Measurements from ENCODE around the gene TTL.
"Not testable (repeated sequence)": the region's sequence is repeated elsewhere in the genome, so short reads cannot be mapped to it uniquely, and the experiment has no call there.

Gene TTL

GRCh38 chr2:112520234-112520783, 38.4 kb downstream of the TTL start:
- H3K4me3 ChIP-seq (ENCODE audit: low read length): no peak overlapping the region
- H3K36me3 ChIP-seq (ENCODE audit: control insufficient read depth, insufficient read depth, low read length): peaks cover 9% of the 10 kb centered on the region; the same call in 1 of the 2 replicates
- no peaks in the 10 kb centered on the region for H3K4me1 ChIP-seq (ENCODE audit: control insufficient read depth, insufficient read depth, low read length)
- no peaks in the 10 kb centered on the region for H3K9me3 ChIP-seq (ENCODE audit: control insufficient read depth, insufficient read depth, low read length)
- H3K27ac ChIP-seq (ENCODE audit: low read length): no peak overlapping the region
- no CpG with 5 or more reads among the region's 7 CpGs for WGBS (ENCODE audit: insufficient coverage, insufficient read length)
- DNase-seq (ENCODE audit: low read depth, low spot score): no peak
- no peaks in the 10 kb centered on the region for H3K27me3 ChIP-seq (ENCODE audit: control insufficient read depth, insufficient read depth, low read length)

DNA sequence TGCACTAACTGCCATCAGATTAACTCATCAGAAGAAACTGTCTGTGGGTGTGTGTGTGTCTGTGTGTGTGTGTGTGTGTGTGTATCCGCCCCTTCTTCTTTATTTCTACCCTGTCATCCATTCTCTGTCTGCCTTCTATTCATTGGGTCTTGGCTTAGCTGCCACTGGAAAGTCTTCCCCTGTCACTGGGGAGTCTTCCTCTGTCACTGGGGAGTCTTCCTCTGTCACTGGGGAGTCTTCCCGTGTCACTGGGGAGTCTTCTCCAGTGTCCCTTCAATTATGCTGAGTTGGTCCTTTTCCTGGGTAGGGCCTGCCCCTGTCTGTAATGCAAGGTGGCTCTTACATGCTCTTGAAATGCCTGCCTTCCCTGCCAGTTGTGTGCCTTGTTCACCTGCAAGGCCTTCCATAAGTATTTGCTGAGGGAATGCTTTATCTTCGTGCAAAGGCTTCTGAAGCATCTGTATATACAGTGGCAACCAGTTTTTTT, 41.4 kb downstream of the TTL start:
- no CpG with 5 or more reads among the region's 3 CpGs for WGBS (ENCODE audit: insufficient coverage, insufficient read length)

GRCh38 chr2:112524276-112524675, 42.3 kb downstream of the TTL start:
- H3K27me3 ChIP-seq (ENCODE audit: control insufficient read depth, insufficient read depth, low read length); H3K4me3 ChIP-seq (ENCODE audit: low read length); H3K4me1 ChIP-seq (ENCODE audit: control insufficient read depth, insufficient read depth, low read length); H3K9me3 ChIP-seq (ENCODE audit: control insufficient read depth, insufficient read depth, low read length); DNase-seq (ENCODE audit: low read depth, low spot score); H3K27ac ChIP-seq (ENCODE audit: low read length): not testable (repeated sequence)
- WGBS (ENCODE audit: insufficient coverage, insufficient read length): no CpG with 5 or more reads among the region's 3 CpGs
- H3K36me3 ChIP-seq (ENCODE audit: control insufficient read depth, insufficient read depth, low read length): peaks cover 13% of the 10 kb centered on the region; the same call in 1 of the 2 replicates

More for the DNA sequence above, 41.4 kb downstream of the TTL start:
- DNase-seq (ENCODE audit: low read depth, low spot score): no peak
- no peaks in the 10 kb centered on the region for H3K27me3 ChIP-seq (ENCODE audit: control insufficient read depth, insufficient read depth, low read length)
- H3K36me3 ChIP-seq (ENCODE audit: control insufficient read depth, insufficient read depth, low read length): peaks cover 9% of the 10 kb centered on the region; the same call in 1 of the 2 replicates
- no peaks in the 10 kb centered on the region for H3K4me1 ChIP-seq (ENCODE audit: control insufficient read depth, insufficient read depth, low read length)
- H3K27ac ChIP-seq (ENCODE audit: low read length): no peak overlapping the region
- no peak overlapping the region for H3K4me3 ChIP-seq (ENCODE audit: low read length)
- H3K9me3 ChIP-seq (ENCODE audit: control insufficient read depth, insufficient read depth, low read length): no peaks in the 10 kb centered on the region

DNA sequence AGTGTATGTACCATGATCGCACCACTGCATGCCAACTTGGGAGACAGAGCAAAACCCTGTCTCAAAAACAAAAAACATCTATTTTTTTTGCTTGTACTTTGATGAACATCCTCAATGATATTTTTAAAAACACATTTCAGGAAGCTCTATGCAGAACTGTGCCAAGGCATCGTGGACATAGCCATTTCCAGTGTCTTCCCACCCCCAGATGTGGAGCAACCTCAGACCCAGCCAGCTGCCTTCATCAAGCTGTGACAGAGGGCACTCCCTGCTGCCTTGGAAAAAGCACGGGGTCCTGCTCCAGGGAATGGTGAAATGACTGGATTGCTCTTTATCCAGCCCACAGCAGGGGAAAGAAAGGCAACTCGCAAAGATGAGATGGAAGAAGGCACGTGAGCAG, 46.6 kb downstream of the TTL start:
- WGBS (ENCODE audit: insufficient coverage, insufficient read length): no CpG with 5 or more reads among the region's 5 CpGs
- Histone ChIP-seq H3K27ac (ENCODE audit: low read length) (no peak overlapping the region), H3K4me3 (ENCODE audit: low read length) (no peak overlapping the region), H3K4me1 (ENCODE audit: control insufficient read depth, insufficient read depth, low read length) (no peaks in the 10 kb centered on the region), H3K27me3 (ENCODE audit: control insufficient read depth, insufficient read depth, low read length) (no peaks in the 10 kb centered on the region), H3K9me3 (ENCODE audit: control insufficient read depth, insufficient read depth, low read length) (no peaks in the 10 kb centered on the region), H3K36me3 (ENCODE audit: control insufficient read depth, insufficient read depth, low read length) (peaks cover 3% of the 10 kb centered on the region; the same call in 1 of the 2 replicates)
- no peak for DNase-seq (ENCODE audit: low read depth, low spot score)

GRCh38 chr2:112529757-112530156, 47.8 kb downstream of the TTL start:
- WGBS (ENCODE audit: insufficient coverage, insufficient read length): no CpG with 5 or more reads among the region's 4 CpGs
- H3K4me1 ChIP-seq (ENCODE audit: control insufficient read depth, insufficient read depth, low read length): no peaks in the 10 kb centered on the region
- H3K27ac ChIP-seq (ENCODE audit: low read length): no peak overlapping the region
- DNase-seq (ENCODE audit: low read depth, low spot score): no peak
- H3K27me3 ChIP-seq (ENCODE audit: control insufficient read depth, insufficient read depth, low read length): 0 out of 2 replicates have a peak, but pooled peaks cover 1% of the 10 kb centered on the region
- H3K4me3 ChIP-seq (ENCODE audit: low read length): no peak overlapping the region
- no peaks in the 10 kb centered on the region for H3K9me3 ChIP-seq (ENCODE audit: control insufficient read depth, insufficient read depth, low read length)
- peaks cover 3% of the 10 kb centered on the region; the same call in 1 of the 2 replicates for H3K36me3 ChIP-seq (ENCODE audit: control insufficient read depth, insufficient read depth, low read length)

GRCh38 chr2:112530728-112531127, 48.8 kb downstream of the TTL start:
- no peak overlapping the region for H3K27ac ChIP-seq (ENCODE audit: low read length)
- no CpG with 5 or more reads among the region's 4 CpGs for WGBS (ENCODE audit: insufficient coverage, insufficient read length)

GRCh38 chr2:112534826-112535225, 52.9 kb downstream of the TTL start:
- Histone ChIP-seq H3K4me3 (ENCODE audit: low read length) (no peak overlapping the region), H3K27ac (ENCODE audit: low read length) (no peak overlapping the region), H3K9me3 (ENCODE audit: control insufficient read depth, insufficient read depth, low read length) (no peaks in the 10 kb centered on the region), H3K36me3 (ENCODE audit: control insufficient read depth, insufficient read depth, low read length) (no peaks in the 10 kb centered on the region; the same call in 1 of the 2 replicates), H3K27me3 (ENCODE audit: control insufficient read depth, insufficient read depth, low read length) (0 out of 2 replicates have a peak, but pooled peaks cover 1% of the 10 kb centered on the region), H3K4me1 (ENCODE audit: control insufficient read depth, insufficient read depth, low read length) (no peaks in the 10 kb centered on the region)
- no peak for DNase-seq (ENCODE audit: low read depth, low spot score)
- WGBS (ENCODE audit: insufficient coverage, insufficient read length): no CpG with 5 or more reads among the region's 1 CpG

More at GRCh38 chr2:112530728-112531127, 48.8 kb downstream of the TTL start:
- DNase-seq (ENCODE audit: low read depth, low spot score): no peak
- Histone ChIP-seq H3K9me3 (ENCODE audit: control insufficient read depth, insufficient read depth, low read length) (no peaks in the 10 kb centered on the region), H3K27me3 (ENCODE audit: control insufficient read depth, insufficient read depth, low read length) (0 out of 2 replicates have a peak, but pooled peaks cover 1% of the 10 kb centered on the region), H3K4me1 (ENCODE audit: control insufficient read depth, insufficient read depth, low read length) (no peaks in the 10 kb centered on the region), H3K4me3 (ENCODE audit: low read length) (no peak overlapping the region), H3K36me3 (ENCODE audit: control insufficient read depth, insufficient read depth, low read length) (peaks cover 3% of the 10 kb centered on the region; the same call in 1 of the 2 replicates)

GRCh38 chr2:112536665-112537064, 54.7 kb downstream of the TTL start:
- not testable (repeated sequence) for H3K9me3 ChIP-seq (ENCODE audit: control insufficient read depth, insufficient read depth, low read length); DNase-seq (ENCODE audit: low read depth, low spot score); H3K27ac ChIP-seq (ENCODE audit: low read length); H3K36me3 ChIP-seq (ENCODE audit: control insufficient read depth, insufficient read depth, low read length); H3K4me1 ChIP-seq (ENCODE audit: control insufficient read depth, insufficient read depth, low read length); H3K4me3 ChIP-seq (ENCODE audit: low read length); H3K27me3 ChIP-seq (ENCODE audit: control insufficient read depth, insufficient read depth, low read length)

- no CpG with 5 or more reads among the region's 2 CpGs for WGBS (ENCODE audit: insufficient coverage, insufficient read length)
- Histone ChIP-seq H3K4me1 (ENCODE audit: control insufficient read depth, insufficient read depth, low read length) (no peaks in the 10 kb centered on the region), H3K27me3 (ENCODE audit: control insufficient read depth, insufficient read depth, low read length) (no peaks in the 10 kb centered on the region), H3K36me3 (ENCODE audit: control insufficient read depth, insufficient read depth, low read length) (no peaks in the 10 kb centered on the region), H3K4me3 (ENCODE audit: low read length) (no peak overlapping the region), H3K9me3 (ENCODE audit: control insufficient read depth, insufficient read depth, low read length) (no peaks in the 10 kb centered on the region), H3K27ac (ENCODE audit: low read length) (no peak overlapping the region)
- no peak for DNase-seq (ENCODE audit: low read depth, low spot score)
Observed at GRCh38 chr2:112539306-112539705, 57.4 kb downstream of the TTL start.

DNA sequence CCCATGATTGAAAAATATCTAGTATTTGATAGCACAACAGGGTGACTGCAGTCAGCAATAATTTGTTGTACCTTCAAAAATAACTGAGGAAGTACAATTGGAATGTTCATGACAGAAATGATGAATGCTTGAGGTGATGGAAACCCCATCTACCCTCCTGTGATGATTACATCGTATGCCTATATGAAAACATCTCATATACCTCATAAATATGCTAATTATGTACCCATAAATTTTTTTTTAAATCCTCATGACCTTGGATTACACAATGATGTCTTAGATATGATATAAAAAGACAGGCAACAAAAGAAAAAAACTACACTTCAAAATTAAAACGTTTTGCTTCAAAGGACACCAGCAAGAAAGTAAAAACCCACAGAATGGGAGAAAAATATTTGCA, 59.0 kb downstream of the TTL start:
- no peak for DNase-seq (ENCODE audit: low read depth, low spot score)
- no peak overlapping the region for H3K27ac ChIP-seq (ENCODE audit: low read length)
- no CpG with 5 or more reads among the region's 2 CpGs for WGBS (ENCODE audit: insufficient coverage, insufficient read length)
- H3K9me3 ChIP-seq (ENCODE audit: control insufficient read depth, insufficient read depth, low read length): no peaks in the 10 kb centered on the region
- H3K4me3 ChIP-seq (ENCODE audit: low read length): no peak overlapping the region
- H3K4me1 ChIP-seq (ENCODE audit: control insufficient read depth, insufficient read depth, low read length): no peaks in the 10 kb centered on the region
- H3K36me3 ChIP-seq (ENCODE audit: control insufficient read depth, insufficient read depth, low read length): no peaks in the 10 kb centered on the region
- H3K27me3 ChIP-seq (ENCODE audit: control insufficient read depth, insufficient read depth, low read length): no peaks in the 10 kb centered on the region

Measured in iPS DF 6.9 (cell line).